ENCODE results near the gene RHBDF1.

Gene RHBDF1

DNA sequence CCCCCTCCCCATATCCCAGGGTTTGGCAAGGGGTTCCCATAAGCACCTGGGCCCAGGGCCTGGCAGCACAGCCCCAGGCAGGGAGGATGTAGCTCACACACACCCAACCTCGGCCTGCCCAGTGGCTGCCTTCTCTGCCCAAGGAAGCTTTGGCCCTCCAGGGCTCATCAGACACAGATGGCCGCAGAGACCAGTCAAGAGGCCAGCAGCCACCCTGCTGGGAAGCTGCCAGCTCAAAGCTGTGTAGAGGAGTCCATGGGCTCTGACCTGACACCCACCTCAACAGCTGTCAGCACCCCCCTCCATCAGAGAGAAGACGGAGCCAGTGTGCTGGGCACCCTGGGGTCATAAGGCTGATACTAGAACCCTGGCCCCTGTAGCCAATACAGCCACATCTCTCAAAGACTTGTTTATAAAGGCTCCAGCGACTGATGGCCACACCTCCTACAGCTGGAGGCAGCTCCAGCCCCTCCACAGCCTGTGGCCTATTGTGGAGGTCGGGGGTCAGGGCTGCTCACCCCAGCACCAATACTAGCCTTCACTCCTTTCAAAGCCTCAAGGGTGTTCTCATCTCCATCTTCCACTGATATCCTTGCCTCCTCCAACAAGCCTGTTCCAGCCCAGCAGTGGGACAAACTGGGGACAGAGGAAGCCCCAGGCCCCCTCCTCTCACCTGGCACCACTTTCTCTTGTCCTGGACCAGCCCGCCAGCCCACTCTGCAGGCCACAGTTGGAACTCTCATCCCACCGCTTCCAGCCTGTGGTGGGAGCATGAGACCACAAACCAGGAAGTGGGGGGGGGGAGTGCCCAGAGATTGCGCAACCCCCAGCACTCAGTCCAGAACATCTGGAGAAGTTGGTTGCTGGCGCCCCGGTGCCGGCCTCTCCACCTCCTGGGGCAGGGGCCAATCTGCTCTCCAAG lies 3.4 kb upstream of the RHBDF1 start:
- DNase-seq (ENCODE audit: low read depth in 4 of 4, low spot score in 1 of 4), result no peak

GRCh38 chr16:74747-75334 lies 2.4 kb upstream of the RHBDF1 start:
- no peak for DNase-seq (ENCODE audit: low read depth in 4 of 4, low spot score in 1 of 4)

- DNase-seq (ENCODE audit: low read depth in 4 of 4, low spot score in 1 of 4), result no peak
Observed at GRCh38 chr16:74051-74746, 1.8 kb upstream of the RHBDF1 start.

- no peak for DNase-seq (ENCODE audit: low read depth in 4 of 4, low spot score in 1 of 4)
Observed at GRCh38 chr16:71540-72401, 660 bp downstream of the RHBDF1 start.

DNA sequence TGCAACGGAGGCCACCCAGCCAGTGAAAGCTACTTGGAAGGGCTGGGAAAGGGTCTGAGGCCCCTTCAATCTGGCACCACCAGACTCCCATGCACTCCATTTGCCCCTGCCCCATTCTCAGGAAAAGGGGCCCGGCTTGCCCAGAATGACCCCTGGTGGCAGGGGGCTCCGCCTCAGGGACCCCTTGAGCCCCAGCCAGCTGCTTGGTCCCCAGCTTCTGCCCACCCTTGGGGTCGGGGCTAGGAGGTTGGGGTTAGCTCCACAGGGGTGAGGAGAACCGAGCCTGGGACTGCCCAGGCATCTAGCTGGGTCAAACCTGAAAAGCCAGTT lies 1.3 kb downstream of the RHBDF1 start:
- no peak for DNase-seq (ENCODE audit: low read depth in 4 of 4, low spot score in 1 of 4)

GRCh38 chr16:69181-69580 lies 3.2 kb downstream of the RHBDF1 start:
- no peak for DNase-seq (ENCODE audit: low read depth in 4 of 4, low spot score in 1 of 4)

DNA sequence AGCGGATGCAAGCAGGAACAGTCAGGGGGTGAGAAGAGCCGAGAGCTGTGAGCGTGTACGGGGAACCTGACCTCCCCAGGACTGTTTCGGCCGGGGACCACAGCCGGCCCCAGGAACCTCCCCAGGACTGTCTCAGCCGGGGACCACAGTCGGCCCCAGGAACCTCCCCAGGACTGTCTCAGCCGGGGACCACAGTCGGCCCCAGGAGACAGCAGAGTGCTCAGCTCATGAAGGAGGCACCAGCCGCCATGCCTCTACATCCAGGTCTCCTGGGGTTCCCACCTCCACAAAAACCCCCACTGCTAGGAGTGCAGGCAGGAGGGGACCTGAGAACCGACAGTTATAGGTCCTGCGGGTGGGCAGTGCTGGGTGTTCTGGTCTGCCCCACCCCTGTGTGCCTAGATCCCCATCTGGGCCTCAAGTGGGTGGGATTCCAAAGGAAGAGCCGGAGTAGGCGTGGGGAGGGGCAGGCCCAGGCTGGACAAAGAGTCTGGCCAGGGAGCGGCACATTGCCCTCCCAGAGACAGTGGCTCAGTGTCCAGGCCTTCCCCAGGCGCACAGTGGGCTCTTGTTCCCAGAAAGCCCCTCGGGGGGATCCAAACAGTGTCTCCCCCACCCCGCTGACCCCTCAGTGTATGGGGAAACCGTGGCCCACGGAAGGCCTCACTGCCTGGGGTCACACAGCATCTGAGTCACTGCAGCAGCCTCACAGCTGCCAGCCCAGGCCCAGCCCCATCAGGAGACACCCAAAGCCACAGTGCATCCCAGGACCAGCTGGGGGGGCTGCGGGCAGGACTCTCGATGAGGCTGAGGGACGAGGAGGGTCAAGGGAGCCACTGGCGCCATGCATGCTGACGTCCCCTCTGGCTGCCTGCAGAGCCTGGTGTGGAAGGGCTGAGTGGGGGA lies 4.3 kb downstream of the RHBDF1 start:
- no peak for DNase-seq (ENCODE audit: low read depth in 4 of 4, low spot score in 1 of 4)

- DNase-seq (ENCODE audit: low read depth in 4 of 4, low spot score in 1 of 4), result no peak
Observed at GRCh38 chr16:67183-67791, 5.1 kb downstream of the RHBDF1 start.

- no peak for DNase-seq (ENCODE audit: low read depth in 4 of 4, low spot score in 1 of 4)
Observed at GRCh38 chr16:66309-67182, 5.9 kb downstream of the RHBDF1 start.

DNA sequence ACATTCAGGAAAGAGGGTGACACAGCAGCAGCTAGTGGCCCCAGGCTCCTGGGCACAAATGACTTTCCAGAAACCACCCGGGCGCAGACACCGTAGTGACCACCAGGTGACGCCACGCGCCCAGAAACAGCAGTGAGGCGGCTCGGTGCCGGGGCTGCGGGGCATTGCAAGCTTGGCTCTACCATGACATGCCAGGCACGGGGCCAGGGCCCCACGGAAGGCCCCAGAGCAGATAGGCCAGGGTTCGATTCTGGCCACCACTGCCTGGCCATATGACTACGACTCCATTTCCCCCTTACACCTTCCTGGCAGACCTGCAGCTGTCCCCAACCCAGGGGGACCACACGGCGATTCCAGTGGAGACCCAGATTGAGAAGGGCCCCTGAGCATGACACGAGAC lies 6.7 kb downstream of the RHBDF1 start:
- DNase-seq (ENCODE audit: low read depth in 4 of 4, low spot score in 1 of 4), result peak; percentile 65 to 78 (median 76)

GRCh38 chr16:64914-65255 lies 7.5 kb downstream of the RHBDF1 start:
- no peak for DNase-seq (ENCODE audit: low read depth in 4 of 4, low spot score in 1 of 4)

GRCh38 chr16:63998-64913 lies 8.2 kb downstream of the RHBDF1 start:
- DNase-seq (ENCODE audit: low read depth in 4 of 4, low spot score in 1 of 4), result no peak

DNA sequence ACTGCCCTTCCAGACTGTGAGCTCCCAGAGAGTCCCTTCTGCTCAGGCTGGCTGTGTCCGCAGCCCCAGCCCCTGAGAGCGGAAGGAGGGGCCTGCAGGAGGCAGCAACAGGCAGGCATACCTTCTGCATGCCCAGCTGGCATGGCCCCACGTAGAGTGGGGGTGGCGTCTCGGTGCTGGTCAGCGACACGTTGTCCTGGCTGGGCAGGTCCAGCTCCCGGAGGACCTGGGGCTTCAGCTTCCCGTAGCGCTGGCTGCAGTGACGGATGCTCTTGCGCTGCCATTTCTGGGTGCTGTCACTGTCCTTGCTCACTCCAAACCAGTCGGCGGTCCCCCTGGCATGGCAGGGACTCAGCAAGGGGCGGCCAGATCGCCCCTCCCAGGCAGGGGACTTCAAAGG lies 9.0 kb downstream of the RHBDF1 start:
- DNase-seq (ENCODE audit: low read depth in 4 of 4, low spot score in 1 of 4), result no peak

- DNase-seq (ENCODE audit: low read depth in 4 of 4, low spot score in 1 of 4), result no peak
Observed at GRCh38 chr16:62968-63391, 9.5 kb downstream of the RHBDF1 start.

- no peak for DNase-seq (ENCODE audit: low read depth in 4 of 4, low spot score in 1 of 4)
Observed at GRCh38 chr16:62283-62967, 10.0 kb downstream of the RHBDF1 start.

DNA sequence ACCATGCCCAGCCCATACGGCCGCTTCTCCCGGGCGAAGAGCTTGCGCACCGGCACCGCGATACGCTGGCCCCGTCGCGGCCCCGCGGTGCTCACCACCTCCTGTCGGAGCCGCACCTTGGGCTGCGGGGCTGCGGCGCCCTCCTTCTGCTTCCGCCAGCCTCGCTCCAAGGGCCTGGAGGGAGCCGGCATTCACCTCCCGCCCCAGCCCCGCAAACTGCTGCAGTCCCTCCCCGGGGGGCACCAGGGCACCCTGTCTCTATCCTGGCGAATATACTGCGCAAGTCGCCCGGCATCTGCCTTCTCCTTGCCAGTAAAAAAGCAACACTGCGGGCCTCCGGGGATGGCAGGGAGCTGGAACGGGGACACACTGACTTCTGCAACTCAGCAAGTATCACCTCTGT lies 10.6 kb downstream of the RHBDF1 start:
- DNase-seq (ENCODE audit: low read depth in 4 of 4, low spot score in 1 of 4), result no peak
